GM10847 (cell line): ENCODE results near the gene SLC22A8.

Source experiments
- POLR2A ChIP-seq: IDR thresholded peaks from 2 replicates; pipeline ENCODE4 v1.6.1; 2011; ENCODE audit not compliant: insufficient read length; ENCODE audit errors: extremely low read depth

SLC22A8 gene

DNA sequence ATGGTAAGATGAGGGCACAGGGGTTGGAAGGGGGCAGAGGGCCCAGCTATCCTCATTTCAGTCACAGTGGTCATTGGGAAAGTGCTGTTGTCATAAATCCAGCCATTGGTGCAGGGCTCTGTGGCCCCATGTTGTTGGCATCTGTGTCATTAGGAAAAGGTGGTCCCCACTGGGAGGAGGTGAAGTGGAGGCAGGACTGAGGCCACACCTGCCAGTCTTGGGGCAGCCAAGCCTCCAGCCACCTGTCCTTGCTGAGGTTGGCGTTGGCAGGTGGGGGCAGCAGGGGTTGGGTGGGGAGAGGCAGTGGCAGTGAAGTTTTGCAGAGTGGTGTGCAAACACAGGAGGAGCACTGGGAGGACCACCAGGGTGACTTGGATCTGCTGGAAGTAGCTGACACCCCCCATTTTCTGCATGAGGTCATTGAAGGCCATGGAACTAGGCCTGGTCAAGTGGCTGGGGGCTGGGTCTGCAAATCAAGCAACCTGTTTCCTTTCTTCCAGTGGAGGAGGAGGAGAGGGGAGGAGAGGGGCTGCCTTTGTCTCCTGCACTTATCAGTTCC lies 56.1 kb downstream of the SLC22A8 start:
- no peak for TF ChIP-seq POLR2A

- no peak for TF ChIP-seq POLR2A
Measured at GRCh38 chr11:62958547-62959421, 56.9 kb downstream of the SLC22A8 start.

GRCh38 chr11:62957147-62957546 lies 58.5 kb downstream of the SLC22A8 start:
- TF ChIP-seq POLR2A: no peak

DNA sequence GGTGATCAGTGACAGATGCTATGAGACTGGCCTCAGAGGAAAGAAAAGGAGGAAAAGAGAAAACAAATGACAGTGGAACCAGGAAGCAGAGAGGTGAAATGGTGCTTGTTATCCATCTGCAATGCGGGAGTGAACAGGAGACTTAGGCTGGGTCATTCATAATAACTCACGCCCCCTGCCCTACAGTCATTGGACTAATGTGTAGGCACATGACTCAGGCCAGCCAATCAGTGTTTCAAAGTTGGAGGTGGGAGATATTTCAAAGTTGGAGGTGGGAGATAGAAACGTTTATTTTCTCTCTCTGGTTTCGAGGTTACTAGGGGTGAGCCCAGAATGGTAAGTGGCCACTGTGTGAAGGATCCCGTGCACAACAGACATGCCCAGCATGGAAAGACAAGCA lies 61.2 kb downstream of the SLC22A8 start:
- TF ChIP-seq POLR2A: no peak

DNA sequence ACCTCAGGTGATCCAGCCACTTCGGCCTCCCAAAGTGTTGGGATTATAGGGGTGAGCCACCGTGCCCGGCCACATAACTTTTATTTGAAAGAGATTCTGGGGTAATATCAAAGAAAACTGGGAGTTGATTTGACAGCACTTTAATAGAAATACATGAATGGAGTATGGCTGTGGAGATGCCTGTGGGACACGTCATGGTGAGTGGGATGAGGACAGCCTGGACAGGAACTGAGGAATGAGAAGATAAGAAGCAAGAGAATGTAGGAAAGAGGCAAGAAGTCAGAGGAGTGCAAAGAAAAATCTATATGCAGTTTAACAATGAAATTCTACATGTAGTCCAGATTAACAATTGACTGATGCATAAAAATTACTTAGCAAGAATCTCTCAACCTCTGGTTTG lies 61.8 kb downstream of the SLC22A8 start:
- no peak for TF ChIP-seq POLR2A

DNA sequence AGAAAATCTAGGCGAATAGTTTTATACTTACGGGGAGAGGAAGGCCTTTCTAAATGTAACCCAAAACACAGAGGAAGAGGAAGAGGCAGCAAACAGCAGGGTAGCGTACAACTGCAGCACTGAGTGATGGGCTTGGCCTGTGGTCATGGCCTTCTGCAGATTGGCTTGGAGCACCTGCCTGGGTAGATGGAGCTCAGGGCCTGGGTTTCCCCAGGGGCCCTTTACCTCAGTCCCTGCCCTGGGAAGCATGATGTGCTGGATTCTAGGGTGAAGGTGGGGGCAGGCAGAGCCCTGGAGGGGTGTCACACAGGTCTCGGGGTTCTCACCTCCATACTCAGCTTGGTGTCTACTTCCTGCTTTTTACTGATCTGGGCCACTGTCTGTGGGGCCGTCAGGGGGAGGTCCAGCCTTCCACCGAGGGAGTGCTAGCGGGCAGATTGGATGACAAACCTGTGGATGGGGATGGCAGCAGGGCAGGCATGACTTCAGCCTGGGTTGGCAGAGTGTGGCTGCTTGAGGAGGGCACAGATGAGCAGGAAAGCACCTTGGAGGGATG lies 66.8 kb downstream of the SLC22A8 start:
- TF ChIP-seq POLR2A: no peak
